K562 (cell line): Measurements from ENCODE around the gene AGXT. TPM values are rescaled to one million over a fixed set of nuclear protein-coding genes. Genes with fewer than 3 reads are reported as not detected.

Experiments
- ATAC-seq: fragments of 200-7000 bp; cut with Tn5 transposase; 3 replicates; pipeline ENCODE4 v1.9.1; 2020; ENCODE audit warnings: moderate library complexity
- BruUV-seq: library from RNA; stranded (reverse); fragments of 400-500 nt; replicated peaks from 2 replicates; lab custom pipeline; 2021; lab: Mats Ljungman, UMichigan
- CTCF ChIA-PET: fragments of 300-600 bp; formaldehyde crosslinking; extraction: SDS; loops from one replicate; lab custom pipeline; 2021; ENCODE audit warnings: low intra/inter-chr PET ratio; lab: Yijun Ruan, JAX
- POLR2A ChIA-PET: fragments of 300-600, 350-650 bp; sonication (Branson Sonifier 250); formaldehyde crosslinking; extraction: SDS; loops from one replicate; lab custom pipeline; 2021; ENCODE audit warnings: antibody characterized with exemption, inconsistent platforms; lab: Yijun Ruan, JAX
- DNase-seq, 4 experiments: peaks; one replicate each; pipeline versions ENCODE4 v3.0.0 to v3.0.0-alpha.2; 2011 to 2018; ENCODE audit warnings: low spot score in 3 of 4, mixed read lengths in 3 of 4; ENCODE audit errors: extremely low read depth in 1 of 4
- FAIRE-seq: peaks from 2 replicates; lab custom pipeline; 2011; peaks lifted over from hg19 to GRCh38; lab: Jason Lieb, UNC
- H2AFZ ChIP-seq: 2 replicates; pipeline ENCODE4 v1.6.0; 2011; ENCODE audit warnings: low read depth, low read length, control low read depth, inconsistent platforms
- H3K27ac ChIP-seq: fragments of 200-600 bp; 3 replicates; pipeline ENCODE4 v1.8.0; 2011; ENCODE audit warnings: low read depth, mild to moderate bottlenecking, control low read depth, inconsistent platforms, low read length, moderate library complexity, mixed read lengths; ENCODE audit errors: extremely low read depth
- H3K27me3 ChIP-seq, 2 experiments: fragments of 300-600 bp in 1 of 2; 2 replicates in 1 of 2; 3 replicates in 1 of 2; pipeline versions ENCODE4 v1.6.0 to v1.8.0; 2011; ENCODE audit warnings: inconsistent platforms in 2 of 2, low read length in 2 of 2, mild to moderate bottlenecking in 1 of 2, mixed read lengths in 1 of 2, moderate library complexity in 1 of 2; ENCODE audit not compliant: control insufficient read depth in 2 of 2, insufficient read depth in 2 of 2
- H3K36me3 ChIP-seq: fragments of 300-600 bp; 3 replicates; pipeline ENCODE4 v1.8.0; 2011; ENCODE audit warnings: mild to moderate bottlenecking, low read length, inconsistent platforms; ENCODE audit not compliant: control insufficient read depth, insufficient read depth
- H3K4me1 ChIP-seq, 2 experiments: fragments of 200-600 bp in 1 of 2; replicated peaks in 1 of 2; 2 replicates in 1 of 2; 3 replicates in 1 of 2; pipeline versions ENCODE4 v1.5.1 to v1.8.0; 2011; ENCODE audit warnings: inconsistent platforms in 2 of 2, low read length in 2 of 2, mild to moderate bottlenecking in 1 of 2, mixed read lengths in 1 of 2, moderate library complexity in 1 of 2; ENCODE audit not compliant: control insufficient read depth in 2 of 2, insufficient read depth in 2 of 2
- H3K4me2 ChIP-seq: 2 replicates; pipeline ENCODE4 v1.6.1; 2011; ENCODE audit warnings: low read length, control low read depth, inconsistent platforms, mixed read lengths; ENCODE audit not compliant: insufficient read depth
- H3K4me3 ChIP-seq: fragments of 200-600 bp; sonication (generic), shearing (Covaris generic); 2 replicates; pipeline ENCODE4 v1.5.1; 2016; ENCODE audit warnings: control low read depth, inconsistent platforms
- H3K79me2 ChIP-seq: fragments of 200-600 bp; 3 replicates; pipeline ENCODE4 v1.8.0; 2011; ENCODE audit warnings: low read length, inconsistent platforms; ENCODE audit not compliant: control insufficient read depth, insufficient read depth
- H3K9ac ChIP-seq, 2 experiments: 2 replicates each; pipeline versions ENCODE4 v1.6.0 to v1.6.1; 2011; ENCODE audit warnings: low read depth in 2 of 2, low read length in 2 of 2, control low read depth in 1 of 2, inconsistent platforms in 1 of 2, mild to moderate bottlenecking in 1 of 2, mixed read lengths in 1 of 2; ENCODE audit not compliant: insufficient read depth in 1 of 2
- H3K9me1 ChIP-seq: one replicate; pipeline ENCODE4 v1.6.0; 2011; ENCODE audit warnings: inconsistent platforms, mild to moderate bottlenecking, low read length, moderate library complexity; ENCODE audit not compliant: control insufficient read depth, insufficient read depth
- H3K9me3 ChIP-seq: replicated peaks from 2 replicates; pipeline ENCODE4 v1.5.1; 2011; ENCODE audit warnings: low read depth, low read length, inconsistent platforms; ENCODE audit not compliant: control insufficient read depth, insufficient read depth
- H4K20me1 ChIP-seq: replicated peaks from 2 replicates; pipeline ENCODE4 v1.6.1; 2011; ENCODE audit warnings: low read length, inconsistent platforms, mixed read lengths; ENCODE audit not compliant: control insufficient read depth, insufficient read depth
- ARHGAP35 ChIP-seq: fragments of 450-650 bp; IDR thresholded peaks from 2 replicates; pipeline ENCODE4 v1.6.1; 2018; ENCODE audit not compliant: partially characterized antibody
- DACH1 ChIP-seq: fragments of 450-650 bp; IDR thresholded peaks from 2 replicates; pipeline ENCODE4 v1.6.1; 2018; ENCODE audit not compliant: partially characterized antibody
- HDAC8 ChIP-seq: fragments of 450-650 bp; IDR thresholded peaks from 2 replicates; pipeline ENCODE4 v1.6.1; 2016; ENCODE audit warnings: mild to moderate bottlenecking, missing genetic modification characterization, moderate library complexity, missing compliant biosample characterization
- ILF3 ChIP-seq: fragments of 450-650 bp; IDR thresholded peaks from 2 replicates; pipeline ENCODE4 v1.6.1; 2018; ENCODE audit warnings: antibody characterized with exemption, mild to moderate bottlenecking, moderate library complexity, borderline replicate concordance
- JUN ChIP-seq, 2 experiments: sonication (generic) in 1 of 2; formaldehyde crosslinking in 1 of 2; IDR thresholded peaks; 2 replicates each; pipeline versions ENCODE4 v1.6.1 to v1.8.0; 2012 to 2022; ENCODE audit warnings: borderline replicate concordance in 2 of 2, mild to moderate bottlenecking in 2 of 2, improper control_type of control experiment in 1 of 2, low read depth in 1 of 2, low read length in 1 of 2, missing genetic modification reagents in 1 of 2
- PRPF4 ChIP-seq: fragments of 200-400 bp; formaldehyde crosslinking; IDR thresholded peaks from one replicate; pipeline ENCODE4 v1.6.1; 2017; ENCODE audit warnings: low read length, low read depth, mild to moderate bottlenecking; ENCODE audit not compliant: insufficient read depth, poor library complexity, severe bottlenecking
- SPI1 ChIP-seq: IDR thresholded peaks from 2 replicates; pipeline ENCODE4 v1.6.1; 2011; ENCODE audit warnings: low read depth, low read length, control low read depth, borderline replicate concordance
- WGBS: fragments of 100-300 bp; shearing (Covaris generic); methylation state at CpG from one replicate; pipeline ENCODE4 v1.1.6; 2016; ENCODE audit warnings: low coverage, mixed read lengths; ENCODE audit not compliant: insufficient coverage; ENCODE audit errors: missing lambda C conversion rate; 5-methylcytosine and 5-hydroxymethylcytosine counted together
- in situ Hi-C: fragments of 300-500 bp; cut with MboI; formaldehyde crosslinking; loops from 4 replicates; pipeline ENCODE4 v1.15.0; 2018; ENCODE audit warnings: inconsistent platforms, mixed read lengths
- intact Hi-C: fragments of 100-400 bp; cut with micrococcal nuclease; formaldehyde crosslinking; loops from 2 replicates; pipeline ENCODE4 v1.14.2; 2022
- polyA plus RNA-seq, 8 experiments: library from polyadenylated mRNA; depleted of rRNA in 4 of 8; stranded (reverse) in 5 of 8; unstranded in 3 of 8; fragments of >200 nt; fragmentation: Nextera tagmentation in 2 of 8; fragmentation: Illumina TruSeq in 1 of 8; extraction: Ambion mirVana in 2 of 8; extraction: Trizol in 1 of 8; gene quantifications; 2 replicates each; pipeline versions ENCODE4 v1.2.1 to v1.2.3, GENCODE V29; 2011 to 2014; ENCODE audit warnings: inconsistent platforms in 1 of 8, missing spikeins in 1 of 8
- total RNA-seq, 7 experiments: library from RNA; depleted of rRNA in 6 of 7; stranded (reverse); fragments of >200 nt in 6 of 7; fragmentation: Illumina TruSeq in 2 of 7; extraction: Trizol in 2 of 7; gene quantifications; 2 replicates each; pipeline versions ENCODE4 v1.2.1 to v1.2.3, GENCODE V29; 2011 to 2021; ENCODE audit warnings: low replicate concordance in 1 of 7
- TF ChIP-seq, protein P1 (sequence below): fragments of 450-650 bp; IDR thresholded peaks from 2 replicates; pipeline ENCODE4 v1.6.1; 2016; ENCODE audit warnings: mild to moderate bottlenecking
- TF ChIP-seq, protein P2 (sequence below): fragments of 250-450 bp; sonication (Bioruptor Pico); IDR thresholded peaks from 2 replicates; pipeline ENCODE4 v1.5.0; 2021; ENCODE audit warnings: mild to moderate bottlenecking, moderate library complexity

Gene AGXT
- total and polyA plus RNA-seq, 9 of the 15 experiments (the other 6 are each of a cell fraction or from before 2014, with no cell fraction given), result 0.18 TPM; not detected in 8

DNA sequence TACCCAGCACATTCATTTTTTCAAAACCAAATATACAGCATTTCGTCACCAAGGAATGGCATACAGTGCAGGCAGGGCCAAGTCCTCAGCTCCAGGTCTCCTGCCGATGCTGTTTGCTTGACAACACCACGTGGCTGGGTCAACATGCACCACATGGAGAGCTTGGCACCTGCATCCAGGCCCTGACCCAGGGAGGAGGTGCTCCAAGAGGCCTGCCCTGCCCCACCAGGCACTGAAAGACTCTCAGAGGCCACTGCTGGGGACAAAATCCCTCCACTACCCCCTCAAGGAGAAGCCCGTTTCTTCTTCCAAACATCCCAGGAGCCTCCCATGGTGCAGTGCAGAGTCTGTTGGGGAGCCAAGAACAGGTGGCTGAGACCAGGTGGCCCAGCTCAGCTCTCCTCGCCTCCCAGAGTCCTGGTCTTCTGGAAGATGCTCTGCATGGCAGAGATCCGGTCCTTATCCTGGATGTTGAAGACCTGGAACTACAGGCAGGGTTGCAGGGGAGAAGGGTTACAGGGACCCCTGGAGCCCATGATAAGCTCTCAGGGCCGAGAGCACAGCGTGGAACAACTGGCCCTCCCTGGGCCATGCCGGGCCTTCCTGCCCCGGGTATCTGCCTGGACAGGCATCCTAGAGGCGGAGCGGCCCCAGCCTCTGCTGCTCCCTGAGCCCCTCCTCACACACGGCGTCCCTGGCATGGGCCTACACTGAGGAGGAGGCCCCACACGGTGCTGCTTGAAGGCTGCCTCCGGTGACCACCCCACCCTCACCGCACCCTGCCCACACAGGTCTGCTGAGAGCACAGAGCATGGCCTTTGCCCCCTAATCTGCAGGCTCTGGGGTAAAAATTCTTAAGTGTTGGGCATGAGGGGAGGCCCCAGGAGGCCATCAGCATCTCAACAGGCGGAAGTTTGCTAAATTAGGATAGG is 18.3 kb downstream of the AGXT start:
- H3K9ac ChIP-seq, result no peak overlapping the region
- H3K9me1 ChIP-seq, result no peaks in the 10 kb centered on the region
- WGBS, result 4% methylated on average over 11 of the region's 18 CpGs
- no peak for FAIRE-seq
- no peak overlapping the region for H3K4me3 ChIP-seq
- H3K4me1 ChIP-seq, result peaks cover 0 to 5% of the 10 kb centered on the region in 2 experiments; a peak in 2 of 5 replicates
- no peak for DNase-seq
- no peaks in the 10 kb centered on the region for H3K79me2 ChIP-seq
- no peak overlapping the region for H3K4me2 ChIP-seq
- ChIA-PET CTCF (no interaction called here), POLR2A (interaction anchor here (0.5 kb wide), 1 partner anchor 159 kb away, joined by 5 read pairs; no protein-coding TSS in a partner anchor)
- no peak overlapping the region for H2AFZ ChIP-seq
- H3K36me3 ChIP-seq, result no peaks in the 10 kb centered on the region
- no peaks in the 10 kb centered on the region for H4K20me1 ChIP-seq
- BruUV-seq, result no TSS peak
- no peaks in the 10 kb centered on the region for H3K9me3 ChIP-seq
- in situ Hi-C loops, result no loop called here
- ATAC-seq, result no peak
- intact Hi-C loops, result no loop called here
- peaks cover 0 to 4% of the 10 kb centered on the region in 2 experiments; a peak in 2 of 5 replicates for H3K27me3 ChIP-seq
- no peak overlapping the region for H3K27ac ChIP-seq
- TF ChIP-seq HDAC8 (tag) (no peak), DACH1 (no peak), JUN (IDR thresholded peaks at IDR 0.05; ENCODE audit: borderline replicate concordance, low read depth, low read length) (no peak), JUN (CRISPR knock-in tag; IDR thresholded peaks at IDR 0.05; ENCODE audit: borderline replicate concordance) (no peak), ILF3 (no peak), SPI1 (no peak), ARHGAP35 (no peak), PRPF4 (no peak)
- TF ChIP-seq, protein P1, sequence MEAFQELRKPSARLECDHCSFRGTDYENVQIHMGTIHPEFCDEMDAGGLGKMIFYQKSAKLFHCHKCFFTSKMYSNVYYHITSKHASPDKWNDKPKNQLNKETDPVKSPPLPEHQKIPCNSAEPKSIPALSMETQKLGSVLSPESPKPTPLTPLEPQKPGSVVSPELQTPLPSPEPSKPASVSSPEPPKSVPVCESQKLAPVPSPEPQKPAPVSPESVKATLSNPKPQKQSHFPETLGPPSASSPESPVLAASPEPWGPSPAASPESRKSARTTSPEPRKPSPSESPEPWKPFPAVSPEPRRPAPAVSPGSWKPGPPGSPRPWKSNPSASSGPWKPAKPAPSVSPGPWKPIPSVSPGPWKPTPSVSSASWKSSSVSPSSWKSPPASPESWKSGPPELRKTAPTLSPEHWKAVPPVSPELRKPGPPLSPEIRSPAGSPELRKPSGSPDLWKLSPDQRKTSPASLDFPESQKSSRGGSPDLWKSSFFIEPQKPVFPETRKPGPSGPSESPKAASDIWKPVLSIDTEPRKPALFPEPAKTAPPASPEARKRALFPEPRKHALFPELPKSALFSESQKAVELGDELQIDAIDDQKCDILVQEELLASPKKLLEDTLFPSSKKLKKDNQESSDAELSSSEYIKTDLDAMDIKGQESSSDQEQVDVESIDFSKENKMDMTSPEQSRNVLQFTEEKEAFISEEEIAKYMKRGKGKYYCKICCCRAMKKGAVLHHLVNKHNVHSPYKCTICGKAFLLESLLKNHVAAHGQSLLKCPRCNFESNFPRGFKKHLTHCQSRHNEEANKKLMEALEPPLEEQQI, result no peak
- TF ChIP-seq, protein P2, sequence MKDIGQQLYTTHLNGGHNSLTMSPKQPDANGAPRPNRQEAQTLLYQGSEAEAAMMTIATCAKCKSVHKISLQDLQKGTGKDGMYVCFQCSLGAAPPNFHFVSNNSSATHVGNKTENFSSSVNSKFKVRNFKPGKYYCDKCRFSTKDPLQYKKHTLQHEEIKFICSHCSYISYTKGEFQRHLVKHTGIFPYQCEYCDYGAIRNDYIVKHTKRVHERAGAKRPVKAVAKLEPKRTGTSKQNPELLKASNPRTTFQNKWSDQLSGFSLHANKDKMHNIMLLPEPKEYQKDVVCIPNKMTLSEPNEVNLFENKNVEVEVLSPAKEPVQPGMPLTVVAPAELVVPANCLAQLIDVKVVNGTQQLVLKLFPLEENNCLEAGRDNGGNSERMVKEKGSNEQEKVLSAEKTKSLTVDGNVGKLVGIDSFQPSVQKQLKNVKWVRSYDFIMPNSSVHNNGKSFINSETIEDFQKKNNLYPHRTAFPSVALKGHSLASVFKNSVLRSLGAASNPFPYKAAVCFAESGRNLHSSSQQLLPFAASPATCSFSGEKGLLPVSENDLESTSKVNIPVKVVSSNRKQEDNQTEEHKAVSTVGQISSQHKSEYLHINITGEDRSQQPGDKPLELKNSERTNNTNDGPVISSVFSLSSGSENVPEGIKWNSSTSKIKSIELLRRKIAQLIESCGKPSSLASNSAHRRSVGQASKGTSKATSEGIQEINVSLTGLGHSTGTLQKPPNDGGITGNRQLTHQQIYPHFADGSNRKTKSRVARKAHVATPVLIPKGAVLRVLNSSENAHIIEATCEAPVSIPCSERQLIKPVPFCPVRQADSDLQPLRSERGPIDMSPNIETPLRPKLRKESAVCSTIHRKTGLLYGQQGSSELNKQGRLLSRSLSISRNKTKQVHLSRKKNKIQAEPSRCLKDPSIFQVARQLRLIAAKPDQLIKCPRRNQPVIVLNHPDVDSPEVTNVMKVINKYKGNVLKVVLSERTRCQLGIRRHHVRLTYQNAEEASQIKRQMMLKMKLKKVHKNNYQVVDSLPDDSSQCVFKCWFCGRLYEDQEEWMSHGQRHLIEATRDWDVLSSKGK (CRISPR knock-in tag), result no peak
